GM21717 (cell line): Measurements from ENCODE around the gene SGF29.
"Not testable (repeated sequence)": the region's sequence is repeated elsewhere in the genome, so short reads cannot be mapped to it uniquely, and the experiment has no call there.

ENCODE experiments used
- ATAC-seq: cut with Tn5 transposase; IDR thresholded peaks from one replicate; pipeline ENCODE4 v1.9.1; 2021; ENCODE audit warnings: mild to moderate bottlenecking, moderate library complexity; ENCODE audit not compliant: unreplicated experiment

The SGF29 gene

DNA sequence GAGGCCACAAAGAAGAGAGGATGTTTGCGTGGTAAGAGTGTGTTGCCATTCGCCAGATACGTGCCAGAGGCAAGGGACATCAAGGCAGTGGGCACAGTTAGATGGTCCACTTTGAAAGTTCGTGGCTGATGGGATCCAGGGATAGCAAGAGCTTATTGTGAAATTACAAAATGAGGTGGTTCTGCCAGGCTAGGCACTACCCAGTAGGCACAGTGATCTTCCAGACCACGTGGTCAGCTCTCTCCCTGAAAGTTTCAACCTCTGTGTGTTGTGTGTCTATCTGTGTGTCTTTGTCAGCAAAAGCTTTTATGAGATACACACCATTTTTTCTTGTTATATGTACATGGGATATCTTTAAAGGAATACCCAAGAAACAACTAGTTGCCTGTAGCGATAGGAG lies 9.5 kb downstream of the SGF29 start:
- no peak for ATAC-seq

DNA sequence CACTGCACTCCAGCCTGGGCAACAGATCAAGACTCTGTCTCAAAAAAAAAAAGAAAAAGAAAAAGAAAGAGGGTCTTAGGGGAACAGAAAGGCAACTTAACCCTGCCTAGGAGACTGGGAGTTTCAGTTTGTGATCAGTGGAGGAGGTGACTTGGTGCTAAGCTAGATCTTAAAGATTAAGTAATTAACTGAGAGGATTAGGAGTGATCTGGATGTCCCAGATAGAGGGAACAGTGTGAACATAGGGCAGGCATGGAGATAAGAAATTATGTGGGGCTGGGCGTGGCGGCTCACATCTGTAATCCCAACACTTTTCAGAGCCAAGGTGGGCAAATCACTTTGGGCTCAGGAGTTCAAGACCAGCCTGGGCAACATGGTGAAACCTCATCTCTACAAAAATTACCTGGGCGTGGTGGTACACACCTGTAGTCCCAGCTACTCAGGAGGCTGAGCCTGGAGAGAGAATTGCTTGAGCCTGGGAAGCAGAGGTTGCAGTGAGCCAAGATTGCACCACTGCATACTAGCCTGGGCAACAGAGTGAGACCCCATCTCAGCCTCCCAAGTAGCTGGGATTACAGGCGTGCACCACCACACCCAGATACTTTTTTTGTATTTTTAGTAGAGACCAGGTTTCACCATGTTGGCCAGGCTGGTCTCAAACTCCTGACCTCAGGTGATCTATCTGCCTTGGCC lies 12.7 kb downstream of the SGF29 start:
- not testable (repeated sequence) for ATAC-seq

GRCh38 chr16:28567292-28567691 lies 13.6 kb downstream of the SGF29 start:
- no peak for ATAC-seq

DNA sequence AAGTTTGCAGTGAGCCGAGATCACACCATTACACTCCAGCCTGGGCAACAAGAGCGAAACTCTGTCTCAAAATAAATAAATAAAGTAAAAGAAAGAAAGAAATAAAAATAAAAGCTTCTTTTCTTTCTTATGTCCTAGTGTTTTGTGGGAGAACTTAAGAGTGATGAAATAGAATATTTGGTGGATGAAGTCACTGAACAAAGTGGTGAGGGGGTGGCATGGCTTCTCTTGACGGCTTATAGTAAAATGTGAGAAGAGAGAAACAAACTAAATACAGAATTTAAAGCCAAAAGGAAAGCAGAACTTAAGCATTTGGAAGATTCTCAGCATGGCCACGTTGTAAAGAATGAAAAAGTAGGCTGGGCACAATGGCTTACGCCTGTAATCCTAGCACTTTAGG lies 15.3 kb downstream of the SGF29 start:
- ATAC-seq, result no peak

GRCh38 chr16:28569968-28570752 lies 16.4 kb downstream of the SGF29 start:
- no peak for ATAC-seq

DNA sequence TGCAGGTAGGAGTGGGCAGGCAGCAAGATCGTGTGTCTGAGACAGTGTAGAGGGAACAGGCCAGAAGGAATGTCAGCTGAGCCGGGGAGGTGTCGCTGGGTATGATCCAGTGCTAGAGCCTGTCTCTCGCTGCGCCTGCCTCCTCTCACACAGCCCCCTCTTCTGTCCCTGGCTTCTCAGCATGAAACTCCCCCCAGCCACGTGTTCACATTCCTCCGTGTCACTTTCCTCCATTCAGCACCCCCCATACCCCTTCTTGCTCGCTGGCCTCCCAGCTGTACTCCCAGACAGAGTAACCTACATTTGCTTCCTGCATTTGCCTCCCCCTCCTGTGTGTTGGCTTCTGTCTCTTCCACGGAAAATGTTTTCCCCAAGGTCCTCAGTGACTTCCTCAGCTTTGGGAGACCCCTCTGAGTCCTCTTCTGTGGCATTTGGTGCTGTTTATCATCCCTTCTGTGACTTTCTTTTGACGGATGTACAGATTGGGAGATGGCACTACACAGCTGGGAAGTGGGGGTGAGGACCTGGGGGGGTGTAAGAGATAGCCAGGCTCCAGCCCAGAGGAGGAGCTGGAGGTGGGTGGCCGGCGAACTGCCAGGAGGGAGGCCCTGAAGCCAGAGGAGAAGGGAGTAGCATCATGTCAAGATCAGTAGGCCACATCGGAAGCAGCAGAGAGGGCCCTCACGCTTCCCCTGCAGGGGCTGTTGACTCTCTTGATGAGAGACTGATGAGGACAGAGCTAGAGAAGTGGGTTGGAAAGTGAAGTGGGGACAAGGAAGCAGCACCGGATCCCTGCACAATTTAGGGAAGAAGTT lies 19.2 kb downstream of the SGF29 start:
- no peak for ATAC-seq

DNA sequence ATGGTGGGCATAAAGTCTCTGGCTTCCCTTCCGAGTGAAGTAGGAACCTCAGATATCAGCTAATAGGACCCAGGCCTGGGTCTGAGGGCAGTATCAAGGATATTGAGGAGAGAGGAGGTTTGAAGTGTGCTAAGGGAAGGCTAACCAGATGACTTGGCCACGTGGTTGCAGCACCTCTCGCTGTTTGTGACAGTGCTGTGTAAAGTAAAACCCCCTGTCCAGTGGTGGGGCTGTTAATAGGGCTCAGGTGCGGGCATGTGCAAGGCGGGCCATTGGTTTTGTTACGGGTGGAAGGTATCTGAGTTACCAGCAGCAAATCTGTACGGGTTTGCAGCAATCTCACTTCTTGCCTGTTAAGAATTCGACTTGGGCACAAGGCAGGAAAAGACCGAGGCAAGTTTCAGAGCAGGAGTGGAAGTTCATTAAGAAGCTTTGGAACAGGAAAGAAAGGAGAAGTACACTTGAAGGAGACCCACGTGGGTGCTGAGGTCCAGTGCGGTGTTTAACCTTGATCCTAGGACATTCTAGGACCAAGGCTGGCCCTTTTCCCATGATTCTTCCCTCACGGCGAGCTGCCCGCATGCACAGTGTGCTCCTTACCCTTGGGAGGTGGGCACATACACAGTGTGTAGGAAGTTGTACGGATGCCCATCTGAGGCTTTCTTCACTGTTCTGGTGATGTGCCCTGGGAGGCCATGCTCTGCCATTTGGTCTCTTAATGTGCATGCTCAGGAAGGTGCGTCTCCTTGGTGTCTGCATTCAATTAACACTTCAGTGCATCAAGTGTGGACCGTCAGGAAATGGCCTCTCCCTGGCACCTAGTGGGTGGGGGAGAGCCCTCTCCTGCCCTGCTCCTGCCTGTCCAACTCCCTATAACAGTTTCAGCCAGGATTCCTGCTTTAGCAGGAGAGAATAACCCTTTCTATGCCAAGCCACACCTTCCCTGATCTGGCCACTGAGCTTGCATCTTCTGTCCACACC lies 20.3 kb downstream of the SGF29 start:
- ATAC-seq, result no peak

DNA sequence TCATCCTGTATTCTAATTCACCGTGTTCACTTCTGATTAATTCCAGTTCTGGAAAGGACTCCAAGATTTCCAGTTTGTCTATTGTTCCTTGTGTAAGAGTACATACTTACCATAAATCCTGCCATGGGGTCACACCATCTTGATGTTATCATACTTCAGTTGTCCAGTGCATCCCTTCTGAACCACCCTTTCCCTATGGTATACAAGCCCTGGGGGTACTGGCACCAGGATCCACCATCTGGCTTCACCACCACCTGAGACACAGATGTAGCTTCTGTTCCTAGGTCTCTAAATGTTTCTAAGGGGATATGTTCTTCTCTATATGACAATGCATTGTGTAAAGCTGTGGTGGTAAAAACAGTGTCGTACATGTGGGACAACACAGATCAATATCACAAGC lies 21.2 kb downstream of the SGF29 start:
- ATAC-seq, result no peak

GRCh38 chr16:28575446-28576109 lies 21.9 kb downstream of the SGF29 start:
- no peak for ATAC-seq

DNA sequence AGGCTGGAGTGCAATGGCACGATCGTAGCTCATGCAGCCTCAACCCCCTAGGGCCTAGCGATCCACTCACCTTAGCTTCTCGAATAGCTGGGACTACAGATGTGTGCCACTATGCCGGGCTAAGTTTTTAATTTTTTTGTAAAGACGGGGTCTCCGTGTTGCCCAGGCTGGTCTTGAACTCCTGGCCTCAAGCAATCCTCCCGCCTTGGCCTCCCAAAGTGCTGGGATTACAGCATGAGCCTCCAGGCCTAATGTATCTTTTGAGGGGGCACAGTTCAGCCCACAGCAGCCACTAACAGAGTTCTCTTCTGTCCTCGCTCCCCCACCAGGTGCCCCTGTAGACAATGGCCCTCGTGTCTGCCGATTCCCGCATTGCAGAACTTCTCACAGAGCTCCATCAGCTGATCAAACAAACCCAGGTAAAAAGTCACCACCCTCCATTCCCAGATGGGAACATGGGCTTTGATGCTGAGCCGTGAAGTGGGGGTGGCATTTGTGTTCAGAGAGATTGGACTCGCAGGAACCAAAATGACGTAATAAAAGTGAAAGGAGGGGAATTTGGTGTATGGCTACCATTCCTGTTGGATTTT lies 27.1 kb downstream of the SGF29 start:
- no peak for ATAC-seq

- no peak for ATAC-seq
Measured at GRCh38 chr16:28585674-28586073, 32.0 kb downstream of the SGF29 start.

DNA sequence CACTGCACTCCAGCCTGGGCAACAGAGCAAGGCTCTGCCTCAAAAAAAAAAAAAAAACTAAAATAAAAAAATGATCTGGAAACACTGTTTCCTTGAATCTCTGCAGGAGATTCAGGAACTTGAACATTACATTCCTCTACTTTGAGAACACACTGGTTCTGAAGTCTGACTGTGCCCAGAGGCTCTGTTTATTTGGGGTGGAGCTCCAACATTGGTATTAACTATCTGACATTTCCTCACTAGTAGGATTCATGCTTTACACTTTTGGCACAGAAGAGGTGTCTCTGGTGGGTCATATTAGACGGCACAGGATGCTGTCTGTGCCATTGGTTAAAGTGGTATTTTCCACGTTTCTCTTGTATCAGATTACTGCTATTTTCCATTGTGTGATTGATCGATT lies 32.7 kb downstream of the SGF29 start:
- ATAC-seq, result no peak

DNA sequence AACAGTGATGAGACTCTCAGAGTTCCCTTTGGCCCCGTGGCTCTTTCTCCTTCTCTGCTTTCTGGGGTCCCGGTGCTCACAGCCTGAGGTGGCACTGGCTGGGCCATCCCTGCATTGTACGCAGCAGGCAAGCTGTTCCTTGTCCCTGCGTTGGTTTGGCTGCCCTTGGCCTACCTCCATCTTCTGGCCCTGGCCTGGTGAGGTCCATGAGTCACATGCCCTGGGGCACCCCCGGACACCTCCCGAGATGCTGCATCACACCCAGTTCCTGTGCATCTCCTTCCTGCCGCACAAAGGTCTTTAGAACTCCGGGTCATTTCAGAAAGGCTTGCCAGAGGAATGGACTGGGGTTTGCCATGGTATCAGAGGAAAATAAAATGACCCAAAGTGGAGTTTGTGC lies 33.7 kb downstream of the SGF29 start:
- ATAC-seq, result no peak

- ATAC-seq, result no peak
Measured at GRCh38 chr16:28589069-28589468, 35.3 kb downstream of the SGF29 start.

GRCh38 chr16:28589930-28590329 lies 36.2 kb downstream of the SGF29 start:
- no peak for ATAC-seq

DNA sequence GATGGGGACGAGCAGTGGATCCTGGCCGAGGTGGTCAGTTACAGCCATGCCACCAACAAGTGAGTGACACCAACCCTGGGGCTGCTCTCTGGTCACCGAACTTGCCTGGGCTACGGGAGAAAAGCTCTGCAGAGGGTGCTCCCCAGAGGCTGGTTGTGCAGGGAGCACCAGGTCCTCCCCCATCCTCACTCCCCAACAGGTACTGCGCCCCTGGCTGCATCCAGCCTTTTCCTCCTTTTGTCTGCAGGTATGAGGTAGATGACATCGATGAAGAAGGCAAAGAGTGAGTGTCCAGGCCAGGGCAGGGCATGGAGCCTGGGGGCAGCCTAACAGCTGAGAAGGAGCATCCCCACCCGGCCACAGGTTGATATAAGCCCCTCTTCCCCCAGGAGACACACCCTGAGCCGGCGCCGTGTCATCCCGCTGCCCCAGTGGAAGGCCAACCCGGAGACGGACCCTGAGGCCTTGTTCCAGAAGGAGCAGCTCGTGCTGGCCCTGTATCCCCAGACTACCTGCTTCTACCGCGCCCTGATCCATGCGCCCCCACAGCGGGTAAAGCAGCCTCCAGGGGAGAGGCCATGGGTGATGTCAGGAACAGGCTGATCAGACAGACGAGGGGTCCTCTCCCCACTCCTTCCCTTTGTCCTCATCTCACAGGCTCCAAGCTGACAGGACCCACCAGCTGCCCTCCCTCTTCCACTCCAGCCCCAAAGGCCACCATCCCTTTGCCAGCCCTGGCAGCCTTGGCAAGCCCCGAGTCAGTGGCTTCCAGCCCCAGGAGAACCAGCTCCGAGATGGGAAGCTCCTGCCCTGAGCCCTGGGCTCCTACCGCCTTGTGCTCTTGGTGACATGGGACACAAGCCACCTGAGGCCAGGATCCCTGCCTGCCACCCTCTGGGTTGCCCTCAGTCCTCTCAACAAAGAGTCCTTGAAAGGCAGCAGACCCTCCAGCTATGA lies 36.9 kb downstream of the SGF29 start:
- ATAC-seq, result no peak

GRCh38 chr16:28591355-28591754 lies 37.6 kb downstream of the SGF29 start:
- ATAC-seq, result no peak

- no peak for ATAC-seq
Measured at GRCh38 chr16:28592511-28592910, 38.8 kb downstream of the SGF29 start.
